Brain pericyte (primary cell): Measurements from ENCODE around the gene FCRLB.
"Not testable (repeated sequence)": the region's sequence is repeated elsewhere in the genome, so short reads cannot be mapped to it uniquely, and the experiment has no call there.

Experiments
- DNase-seq: peaks from one replicate; pipeline ENCODE4 v3.0.0-alpha.2; 2012; ENCODE audit warnings: low read depth, low spot score

FCRLB gene, protein sequence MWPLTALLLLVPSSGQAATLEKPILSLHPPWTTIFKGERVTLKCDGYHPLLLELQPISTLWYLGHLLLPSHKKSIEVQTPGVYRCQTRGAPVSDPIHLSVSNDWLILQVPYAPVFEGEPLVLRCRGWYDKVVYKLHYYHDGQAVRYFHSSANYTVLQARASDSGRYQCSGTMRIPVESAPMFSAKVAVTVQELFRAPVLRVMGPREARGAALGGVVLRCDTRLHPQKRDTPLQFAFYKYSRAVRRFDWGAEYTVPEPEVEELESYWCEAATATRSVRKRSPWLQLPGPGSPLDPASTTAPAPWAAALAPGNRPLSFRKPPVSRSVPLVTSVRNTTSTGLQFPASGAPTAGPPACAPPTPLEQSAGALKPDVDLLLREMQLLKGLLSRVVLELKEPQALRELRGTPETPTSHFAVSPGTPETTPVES

DNA sequence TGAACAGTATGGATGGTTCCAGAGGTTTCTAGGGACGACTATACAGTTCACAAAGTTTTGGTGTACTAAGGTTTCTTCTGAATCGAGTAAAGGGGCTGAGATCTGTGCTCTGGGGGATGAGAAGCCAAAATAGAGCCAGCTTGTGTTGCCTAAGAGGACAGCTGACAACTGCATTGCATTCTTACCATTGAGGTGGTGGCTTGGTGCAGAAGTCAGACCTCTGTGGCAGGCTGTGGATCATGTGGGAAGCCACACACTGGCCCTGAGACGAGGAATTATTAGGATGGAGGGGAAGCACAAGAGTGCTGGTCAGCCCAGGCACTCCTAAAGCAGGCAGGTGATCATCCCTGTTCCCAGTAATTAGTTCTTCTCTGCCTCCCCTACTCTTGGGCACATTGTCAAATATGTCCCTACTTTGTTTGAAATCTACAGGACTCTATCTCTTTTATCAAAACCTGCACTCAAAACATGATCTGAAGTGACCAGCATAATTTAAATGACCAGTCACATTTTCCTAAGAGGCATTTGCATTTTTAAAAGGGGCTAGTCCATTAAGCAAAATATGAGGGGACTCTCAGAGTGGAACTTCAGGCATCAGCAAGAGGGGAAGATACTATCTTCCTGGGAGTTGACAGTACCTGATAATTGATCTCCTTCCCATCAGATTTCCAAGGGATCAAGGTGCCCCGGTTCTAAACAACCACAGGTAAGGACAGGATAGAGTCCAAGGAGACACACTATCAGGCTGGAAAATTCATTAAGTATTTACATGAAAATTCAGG, at the start of gene FCRLB:
Gene FCRLB, plus strand, starts transcription at position 589 of the 782 bp plus-strand sequence. CDS start 1,129 bp downstream, outside the sequence.
- no peak for DNase-seq

DNA sequence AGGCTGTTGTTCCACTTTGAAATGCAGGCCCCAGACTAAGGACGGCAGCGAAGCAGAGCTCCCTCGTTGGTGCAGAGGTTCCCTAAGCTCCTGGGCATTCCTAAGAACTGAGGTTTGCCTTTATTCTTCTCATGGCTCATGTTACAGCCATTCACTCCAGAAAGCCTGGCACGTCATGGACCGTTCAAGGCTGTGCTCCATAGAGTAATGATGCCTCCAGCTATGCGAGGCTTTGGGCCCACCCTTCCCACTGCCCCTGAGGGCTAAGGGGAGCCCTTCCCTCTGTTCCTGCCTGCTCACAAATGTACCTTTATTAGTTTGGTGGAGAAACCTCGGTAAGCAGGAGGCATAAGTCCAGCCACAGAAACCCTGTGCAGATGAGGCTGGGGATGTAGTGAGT, 47.9 kb upstream of the FCRLB start:
- DNase-seq, result not testable (repeated sequence)

DNA sequence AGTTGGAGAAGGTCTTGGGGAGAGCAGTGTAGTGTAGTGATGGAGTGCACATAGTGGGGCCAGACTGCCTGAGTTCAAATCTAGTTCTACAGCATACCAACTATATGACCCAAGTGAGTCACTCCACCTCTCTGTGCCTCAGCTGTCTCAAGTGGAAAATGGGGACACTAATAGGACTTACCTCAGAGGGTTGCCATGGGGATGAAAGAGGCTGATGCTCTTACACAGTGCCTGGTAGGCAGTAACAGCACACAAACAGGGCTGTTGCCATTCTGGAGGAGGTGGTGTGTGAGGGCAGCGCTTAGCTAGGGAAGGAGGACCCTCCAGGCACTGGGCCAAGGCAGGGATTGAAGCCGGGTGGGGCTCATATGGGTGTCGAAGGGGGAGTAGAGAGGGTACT, 46.9 kb upstream of the FCRLB start:
- not testable (repeated sequence) for DNase-seq

DNA sequence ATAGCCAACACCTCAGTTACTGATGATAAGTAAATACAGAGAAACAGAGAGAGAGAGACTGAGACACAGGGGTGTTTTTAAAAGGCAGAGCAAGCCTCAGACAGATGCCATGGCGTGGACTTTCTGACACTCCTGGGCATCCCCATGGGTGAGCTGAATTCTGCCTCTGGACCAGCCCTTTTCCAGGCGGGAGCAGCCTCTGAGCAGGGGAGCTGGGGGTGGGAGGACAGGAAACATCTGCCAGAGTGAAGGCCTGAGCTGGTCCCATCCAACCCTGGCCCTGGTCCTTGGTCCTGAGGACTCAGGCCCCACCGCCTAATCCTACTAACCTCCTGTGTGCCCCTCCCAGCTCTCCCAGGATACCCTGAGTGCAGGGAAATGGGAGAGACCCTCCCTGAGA, 46.4 kb upstream of the FCRLB start:
- not testable (repeated sequence) for DNase-seq

DNA sequence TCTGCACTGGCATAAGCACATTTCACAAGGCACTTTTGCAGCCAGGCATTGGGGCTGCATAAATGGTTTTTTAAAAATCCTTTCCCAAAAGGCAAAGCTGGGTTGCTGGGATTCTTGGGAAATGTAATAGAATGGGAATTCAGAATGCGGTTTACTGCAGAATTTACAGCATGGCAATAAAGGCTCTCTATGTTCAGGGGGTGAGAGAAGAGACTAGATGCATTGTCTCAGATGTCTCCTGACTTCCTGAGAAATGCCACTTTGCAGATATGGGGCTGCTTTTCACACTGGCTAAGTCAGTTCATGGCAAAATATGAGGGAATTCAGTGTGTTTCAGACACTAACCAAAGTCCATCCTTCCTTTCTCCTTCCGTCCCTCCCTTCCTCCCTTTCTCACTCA, 44.9 kb upstream of the FCRLB start:
- no peak for DNase-seq

- no peak for DNase-seq
Observed at GRCh38 chr1:161676958-161677689, 44.2 kb upstream of the FCRLB start.

GRCh38 chr1:161678500-161678899, 42.8 kb upstream of the FCRLB start:
- DNase-seq, result no peak

- DNase-seq, result no peak
Observed at GRCh38 chr1:161681879-161682278, 39.5 kb upstream of the FCRLB start.

GRCh38 chr1:161688946-161689345, 32.4 kb upstream of the FCRLB start:
- no peak for DNase-seq

- DNase-seq, result no peak
Observed at GRCh38 chr1:161691846-161692245, 29.5 kb upstream of the FCRLB start.

DNA sequence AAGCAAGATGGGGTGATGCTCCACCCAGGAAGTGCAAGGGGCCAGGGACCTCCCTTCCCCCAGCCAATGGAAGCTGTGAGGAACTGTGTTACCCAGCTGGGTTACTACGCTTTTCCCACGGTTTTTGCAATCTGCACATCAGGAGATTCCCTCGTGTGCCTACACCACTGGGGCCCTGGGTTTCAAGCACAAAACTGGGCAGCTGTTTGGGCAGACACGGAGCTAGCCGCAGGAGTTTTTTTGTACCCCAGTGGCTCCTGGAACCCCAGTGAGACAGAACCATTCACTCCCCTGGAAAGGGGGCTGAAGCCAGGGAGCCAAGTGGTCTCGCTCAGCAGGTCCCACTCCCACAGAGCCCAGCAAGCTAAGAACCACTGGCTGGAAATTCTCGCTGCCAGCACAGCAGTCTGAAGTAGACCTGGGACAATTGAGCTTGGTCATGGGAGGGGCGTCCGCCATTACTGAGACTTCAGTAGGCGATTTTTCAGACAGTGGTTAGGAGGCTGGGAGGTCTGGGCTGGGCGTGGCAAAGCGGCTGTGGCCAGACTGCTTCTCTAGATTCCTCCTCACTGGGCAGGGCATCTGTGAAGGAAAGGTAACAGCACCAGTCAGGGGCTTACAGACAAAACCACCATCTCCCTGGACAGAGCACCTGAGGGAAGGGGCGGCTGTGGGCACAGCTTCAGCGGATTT, 28.2 kb upstream of the FCRLB start:
- DNase-seq, result not testable (repeated sequence)

DNA sequence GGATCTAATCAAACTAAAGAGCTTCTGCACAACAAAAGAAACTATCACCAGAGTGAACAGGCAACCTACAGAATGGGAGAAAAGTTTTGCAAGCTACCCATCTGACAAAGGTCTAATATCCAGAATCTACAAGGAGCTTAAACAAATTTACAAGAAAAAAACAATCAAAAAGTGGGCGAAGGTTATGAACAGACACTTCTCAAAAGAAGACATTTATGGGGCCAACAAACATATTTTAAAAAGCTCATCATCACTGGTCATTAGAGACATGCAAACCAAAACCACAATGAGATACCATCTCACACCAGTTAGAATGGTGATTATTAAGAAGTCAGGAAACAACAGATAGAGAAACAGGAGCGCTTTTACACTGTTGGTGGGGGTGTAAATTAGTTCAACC, 23.0 kb upstream of the FCRLB start:
- DNase-seq, result not testable (repeated sequence)

DNA sequence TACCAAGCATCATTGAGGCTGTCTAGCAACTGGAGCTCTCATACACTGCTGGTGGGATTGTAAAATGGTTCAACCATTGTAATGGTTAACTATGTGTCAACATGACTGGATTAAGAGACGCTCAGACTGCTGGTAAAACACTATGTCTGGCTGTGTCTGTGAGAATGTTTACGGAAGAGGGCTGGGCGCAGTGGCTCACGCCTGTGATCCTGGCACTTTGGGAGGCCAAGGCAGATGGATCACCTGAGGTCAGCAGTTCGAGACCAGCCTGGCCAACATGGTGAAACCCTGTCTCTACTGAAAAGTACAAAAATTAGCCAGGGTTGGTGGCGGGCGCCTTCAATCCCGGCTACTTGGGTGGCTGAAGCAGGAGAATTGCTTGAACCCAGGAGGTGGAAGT, 19.1 kb upstream of the FCRLB start:
- no peak for DNase-seq

- no peak for DNase-seq
Observed at GRCh38 chr1:161705537-161705936, 15.8 kb upstream of the FCRLB start.

DNA sequence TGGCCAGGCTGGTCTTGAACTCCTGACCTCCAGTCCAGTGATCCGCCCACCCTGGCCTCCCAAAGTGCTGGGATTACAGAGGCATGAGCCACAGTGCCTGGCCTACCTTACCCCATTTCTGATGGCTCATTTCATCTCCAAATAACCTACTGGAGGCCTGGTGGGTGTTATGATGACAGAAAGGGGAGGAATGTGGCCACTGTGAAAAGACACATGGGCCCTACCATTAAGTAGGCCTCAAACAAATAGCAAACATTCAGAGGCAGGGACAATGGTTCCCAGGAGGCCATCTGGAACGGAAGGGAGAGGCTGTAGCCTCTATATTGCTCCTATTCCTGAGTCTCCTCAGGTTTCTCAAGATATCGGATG, 15.2 kb upstream of the FCRLB start:
- no peak for DNase-seq

- no peak for DNase-seq
Observed at GRCh38 chr1:161706482-161707347, 14.6 kb upstream of the FCRLB start, which contains the start of gene FCRLA. Gene FCRLA (plus strand): TSS chr1:161707229. CDS start chr1:161707265, 36 bp downstream.

- no peak for DNase-seq
Observed at GRCh38 chr1:161707503-161707902, 13.8 kb upstream of the FCRLB start.

DNA sequence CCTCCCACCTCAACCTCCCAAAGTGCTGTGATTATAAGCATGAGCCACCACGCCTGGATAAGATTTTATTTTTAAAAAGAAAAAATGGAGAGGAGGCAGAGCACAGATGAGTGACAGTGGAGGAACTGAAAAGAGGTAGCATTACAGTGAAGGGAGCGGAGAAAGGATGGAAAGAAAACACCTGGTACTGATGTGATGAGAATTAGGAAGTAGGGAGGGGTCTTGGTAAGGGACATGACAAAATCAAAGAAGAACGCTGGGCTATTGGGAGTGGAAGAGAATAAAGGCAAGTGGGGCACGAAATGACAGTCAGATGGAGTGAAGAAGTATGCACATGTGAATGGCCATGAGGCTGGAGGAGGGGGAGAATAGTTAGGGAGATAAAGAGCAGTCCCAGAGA, 12.0 kb upstream of the FCRLB start:
- no peak for DNase-seq

DNA sequence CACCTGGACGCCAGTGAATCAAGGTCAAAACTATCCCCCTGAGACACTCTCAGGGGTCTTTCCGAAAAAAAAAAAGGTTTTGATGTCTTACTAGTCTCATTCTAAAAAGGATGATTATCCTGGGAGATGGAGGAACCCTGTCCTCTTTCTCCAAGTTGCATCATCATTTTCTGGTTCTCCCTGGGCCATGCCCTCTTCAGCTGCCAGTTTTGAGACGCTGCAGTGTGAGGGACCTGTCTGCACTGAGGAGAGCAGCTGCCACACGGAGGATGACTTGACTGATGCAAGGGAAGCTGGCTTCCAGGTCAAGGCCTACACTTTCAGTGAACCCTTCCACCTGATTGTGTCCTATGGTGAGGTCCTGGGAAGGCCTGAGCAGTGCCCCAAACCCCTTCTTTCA, 10.8 kb upstream of the FCRLB start:
- DNase-seq, result no peak

DNA sequence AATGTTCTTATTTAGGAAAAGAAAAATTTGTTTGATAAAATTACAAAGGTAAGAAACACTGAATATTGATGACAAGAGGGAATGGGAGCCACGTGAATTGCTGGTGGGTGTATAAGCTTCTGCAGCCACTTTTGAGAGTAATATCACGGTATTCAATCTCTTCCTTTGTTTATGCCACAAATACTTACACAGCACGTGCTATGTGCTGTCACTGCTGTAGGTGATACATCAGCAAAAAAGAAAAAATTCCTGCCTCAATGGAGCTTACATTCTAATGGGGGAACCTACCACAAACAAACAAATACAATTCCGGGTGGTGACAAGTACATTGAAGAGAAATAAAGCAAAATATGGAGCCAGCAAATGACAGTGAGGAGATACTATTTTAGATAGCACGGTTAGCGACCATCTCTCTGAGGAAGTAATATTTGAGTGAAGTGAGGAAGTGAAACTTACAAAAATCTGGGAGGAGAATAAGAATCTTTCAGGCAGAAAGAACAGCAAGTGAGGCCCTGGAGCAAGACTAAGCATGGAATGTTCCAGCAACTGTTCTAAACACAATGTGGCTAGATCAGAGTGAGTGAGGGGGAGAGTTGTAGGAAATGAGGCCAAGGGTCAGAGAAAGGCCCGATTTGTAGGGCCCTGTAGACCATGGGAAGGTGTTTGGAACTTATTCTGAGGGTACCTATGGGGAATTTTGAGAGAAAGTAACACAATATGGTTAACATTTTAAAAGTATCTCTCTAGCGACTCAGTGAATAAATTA, 2.6 kb upstream of the FCRLB start:
- DNase-seq, result no peak
